ENCODE data around the gene CFD. TPM values are rescaled to one million over a fixed set of nuclear protein-coding genes. Genes with fewer than 3 reads are reported as not detected.
A peak's percentile ranks its signal among the peaks of the same experiment; 100 is the strongest.
"Not testable (repeated sequence)": the region's sequence is repeated elsewhere in the genome, so short reads cannot be mapped to it uniquely, and the experiment has no call there.

CFD gene
- total RNA-seq, 4 donors from 2014 or later: 52.2 to 883 (median 129) TPM

DNA sequence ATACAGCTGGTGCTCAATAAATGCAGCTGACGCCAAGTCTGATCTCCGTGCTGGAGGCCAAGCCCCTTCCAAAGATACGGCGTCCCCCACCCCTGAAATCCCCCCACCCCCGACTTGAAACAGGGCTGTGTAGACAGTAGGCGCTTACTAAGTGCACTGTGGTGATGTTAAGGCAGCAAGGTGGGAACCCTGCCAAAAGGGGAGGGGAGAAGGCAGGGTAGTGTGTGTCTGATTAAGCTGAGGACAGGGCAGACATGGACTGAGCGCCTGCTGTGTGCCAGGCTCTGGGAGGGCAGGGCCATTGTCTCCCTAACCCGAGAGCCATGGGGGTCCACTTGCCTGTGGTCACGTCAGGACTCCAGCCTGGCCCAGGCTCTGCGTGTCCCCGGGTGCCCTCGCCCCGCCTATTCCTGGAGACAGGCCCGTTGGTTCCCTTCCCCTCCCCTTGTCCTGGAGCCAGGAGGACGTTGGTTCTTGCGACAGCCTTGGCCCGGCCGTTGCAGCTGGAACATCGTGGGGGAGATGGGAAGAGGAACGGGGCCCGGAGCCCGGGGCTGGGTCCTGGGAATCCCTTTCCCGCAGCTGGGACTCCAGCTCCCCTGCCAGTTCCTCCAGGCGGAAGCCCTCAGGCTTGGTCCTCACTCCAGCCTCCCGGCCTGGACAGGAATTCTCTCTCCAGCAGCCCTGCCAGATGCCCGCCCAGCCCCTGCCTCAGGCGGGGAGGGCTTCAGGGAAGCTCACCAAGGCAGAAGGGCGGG, 9.1 kb upstream of the CFD start:
- WGBS, 2 donors: 22 to 33% methylated on average over 11 to 17 of the region's 28 CpGs
- TF ChIP-seq, protein P1, sequence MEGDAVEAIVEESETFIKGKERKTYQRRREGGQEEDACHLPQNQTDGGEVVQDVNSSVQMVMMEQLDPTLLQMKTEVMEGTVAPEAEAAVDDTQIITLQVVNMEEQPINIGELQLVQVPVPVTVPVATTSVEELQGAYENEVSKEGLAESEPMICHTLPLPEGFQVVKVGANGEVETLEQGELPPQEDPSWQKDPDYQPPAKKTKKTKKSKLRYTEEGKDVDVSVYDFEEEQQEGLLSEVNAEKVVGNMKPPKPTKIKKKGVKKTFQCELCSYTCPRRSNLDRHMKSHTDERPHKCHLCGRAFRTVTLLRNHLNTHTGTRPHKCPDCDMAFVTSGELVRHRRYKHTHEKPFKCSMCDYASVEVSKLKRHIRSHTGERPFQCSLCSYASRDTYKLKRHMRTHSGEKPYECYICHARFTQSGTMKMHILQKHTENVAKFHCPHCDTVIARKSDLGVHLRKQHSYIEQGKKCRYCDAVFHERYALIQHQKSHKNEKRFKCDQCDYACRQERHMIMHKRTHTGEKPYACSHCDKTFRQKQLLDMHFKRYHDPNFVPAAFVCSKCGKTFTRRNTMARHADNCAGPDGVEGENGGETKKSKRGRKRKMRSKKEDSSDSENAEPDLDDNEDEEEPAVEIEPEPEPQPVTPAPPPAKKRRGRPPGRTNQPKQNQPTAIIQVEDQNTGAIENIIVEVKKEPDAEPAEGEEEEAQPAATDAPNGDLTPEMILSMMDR (IDR thresholded peaks at IDR 0.05): no peak
- no peak for TF ChIP-seq POLR2A (IDR thresholded peaks at IDR 0.05)
- intact Hi-C loops (cut with DNase I): loop anchor here (10.0 kb wide), 2 partner anchors 76 to 134 kb away; partner anchors contain the start of gene WDR18
- Histone ChIP-seq H3K27me3 (peaks cover 0 to 93% (median 1%) of the 10 kb centered on the region in 4 donors), H3K9me3 (no peaks in the 10 kb centered on the region), H3K4me3 (peak overlapping the region in 1 of 4 donors; percentile 47), H3K27ac (peak overlapping the region; percentile 55 to 90 (median 78)), H3K4me1 (peaks cover 15 to 40% (median 16%) of the 10 kb centered on the region in 3 donors), H3K36me3 (no peaks in the 10 kb centered on the region)
- no peak for DNase-seq

GRCh38 chr19:850979-851335, 8.5 kb upstream of the CFD start:
- intact Hi-C loops (cut with DNase I): loop anchor here (10.0 kb wide), 2 partner anchors 76 to 134 kb away; partner anchors contain the start of gene WDR18
- Histone ChIP-seq H3K4me3 (peak overlapping the region in 1 of 4 donors; percentile 47), H3K4me1 (peaks cover 15 to 40% (median 16%) of the 10 kb centered on the region in 3 donors), H3K27ac (peak overlapping the region; percentile 26 to 90 (median 78)), H3K27me3 (peaks cover 0 to 93% (median 1%) of the 10 kb centered on the region in 4 donors), H3K9me3 (no peaks in the 10 kb centered on the region), H3K36me3 (no peaks in the 10 kb centered on the region)
- WGBS, 2 donors: 6 to 67% methylated on average over 1 to 5 of the region's 13 CpGs
- no peak for DNase-seq
- TF ChIP-seq POLR2A (IDR thresholded peaks at IDR 0.05): no peak
- TF ChIP-seq, protein P1 (IDR thresholded peaks at IDR 0.05): no peak

GRCh38 chr19:852136-853013, 7.1 kb upstream of the CFD start, which contains the start of gene ELANE:
TSS of gene ELANE (plus strand) at chr19:852303. CDS start at chr19:852329, 26 bp downstream.
- Histone ChIP-seq H3K4me1 (peaks cover 15 to 40% (median 16%) of the 10 kb centered on the region in 3 donors), H3K36me3 (no peaks in the 10 kb centered on the region), H3K27ac (peak within 1 kb of the TSS; percentile 26 to 90 (median 78)), H3K27me3 (peaks cover 0 to 81% (median 1%) of the 10 kb centered on the region in 4 donors), H3K4me3 (no peak within 1 kb of the TSS), H3K9me3 (no peaks in the 10 kb centered on the region)
- TF ChIP-seq, protein P1 (IDR thresholded peaks at IDR 0.05): no peak
- TF ChIP-seq POLR2A (IDR thresholded peaks at IDR 0.05): no peak
- intact Hi-C loops (cut with DNase I): loop anchor here (10.0 kb wide), 2 partner anchors 78 to 132 kb away; partner anchors contain the start of gene WDR18
- no peak for DNase-seq
- 44 to 46% methylated on average over 14 to 21 of the region's 55 CpGs for WGBS, 2 donors

GRCh38 chr19:853014-853585, 6.4 kb upstream of the CFD start:
- TF ChIP-seq, protein P1 (IDR thresholded peaks at IDR 0.05): no peak
- no peak for TF ChIP-seq POLR2A (IDR thresholded peaks at IDR 0.05)
- no peak overlapping the region for H3K4me3 ChIP-seq
- H3K9me3 ChIP-seq: no peaks in the 10 kb centered on the region
- H3K36me3 ChIP-seq: no peaks in the 10 kb centered on the region
- no peak for DNase-seq
- H3K4me1 ChIP-seq: peaks cover 9 to 35% (median 16%) of the 10 kb centered on the region in 3 donors
- no peak overlapping the region for H3K27ac ChIP-seq
- intact Hi-C loops (cut with DNase I): loop anchor here (10.0 kb wide), 2 partner anchors 78 to 132 kb away; partner anchors contain the start of gene WDR18
- H3K27me3 ChIP-seq: peaks cover 0 to 77% (median 0%) of the 10 kb centered on the region in 4 donors
- WGBS, 2 donors: no CpG with 5 or more reads among the region's 67 CpGs

DNA sequence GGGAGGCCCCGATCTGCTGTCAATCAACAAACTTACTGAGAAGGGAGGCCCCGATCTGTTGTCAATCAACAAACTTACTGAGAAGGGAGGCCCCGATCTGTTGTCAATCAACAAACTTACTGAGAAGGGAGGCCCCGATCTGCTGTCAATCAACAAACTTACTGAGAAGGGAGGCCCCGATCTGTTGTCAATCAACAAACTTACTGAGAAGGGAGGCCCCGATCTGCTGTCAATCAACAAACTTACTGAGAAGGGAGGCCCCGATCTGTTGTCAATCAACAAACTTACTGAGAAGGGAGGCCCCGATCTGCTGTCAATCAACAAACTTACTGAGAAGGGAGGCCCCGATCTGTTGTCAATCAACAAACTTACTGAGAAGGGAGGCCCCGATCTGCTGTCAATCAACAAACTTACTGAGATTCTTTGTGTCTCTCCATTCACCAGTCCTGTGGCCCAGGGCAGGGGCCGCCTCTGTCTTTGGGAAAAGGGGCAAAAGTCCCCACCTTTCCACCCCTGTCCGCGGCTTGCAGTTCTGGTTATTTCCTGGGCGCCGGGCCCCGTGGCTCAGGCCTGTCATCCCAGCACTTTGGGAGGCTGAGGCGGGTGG, 5.7 kb upstream of the CFD start:
- DNase-seq, H3K9me3 ChIP-seq, H3K27ac ChIP-seq, H3K4me3 ChIP-seq, H3K36me3 ChIP-seq: not testable (repeated sequence)
- Histone ChIP-seq H3K4me1 (peaks cover 8 to 33% (median 16%) of the 10 kb centered on the region in 3 donors), H3K27me3 (peaks cover 0 to 77% (median 0%) of the 10 kb centered on the region in 4 donors)
- intact Hi-C loops (cut with DNase I): loop anchor here (10.0 kb wide), 2 partner anchors 79 to 131 kb away; partner anchors contain the start of gene WDR18
- WGBS, 2 donors: 70 to 82% methylated on average over 4 of the region's 17 CpGs

Measured in esophagus squamous epithelium (tissue), 5 donors.